ENCODE data around the gene ITGA6.

GRCh38 chr2:172430678-172431077 lies 3.3 kb downstream of the ITGA6 start:
- no peak for TF ChIP-seq CTCF (IDR thresholded peaks at IDR 0.05)
- no peak for TF ChIP-seq POLR2A (IDR thresholded peaks at IDR 0.05)
- no peak for TF ChIP-seq POLR2AphosphoS5 (IDR thresholded peaks at IDR 0.05)
- no peak for TF ChIP-seq EP300 (IDR thresholded peaks at IDR 0.05)
